GM23338 (cell line): ENCODE data around the gene FBN3.

Source experiments
- CTCF ChIP-seq, 2 experiments: fragments of 200-600 bp in 1 of 2; sonication (generic) in 1 of 2; conservative IDR thresholded peaks; 2 replicates each; pipeline versions ENCODE4 v1.5.1 to v1.6.1; 2016 to 2017; ENCODE audit warnings: antibody characterized with exemption in 2 of 2, low read depth in 2 of 2, mild to moderate bottlenecking in 2 of 2, moderate library complexity in 1 of 2
- POLR2AphosphoS5 ChIP-seq: IDR thresholded peaks from 2 replicates; pipeline ENCODE4 v1.6.1; 2016; ENCODE audit warnings: antibody characterized with exemption, low read depth

- TF ChIP-seq CTCF (conservative IDR thresholded peaks at IDR 0.05; ENCODE audit: low read depth in 2 of 2) (no peak), POLR2AphosphoS5 (no peak)
Measured at GRCh38 chr19:8036434-8037099, 112.8 kb downstream of the FBN3 start.
